ENCODE measurements around the gene SGMS1.

SGMS1 gene

DNA sequence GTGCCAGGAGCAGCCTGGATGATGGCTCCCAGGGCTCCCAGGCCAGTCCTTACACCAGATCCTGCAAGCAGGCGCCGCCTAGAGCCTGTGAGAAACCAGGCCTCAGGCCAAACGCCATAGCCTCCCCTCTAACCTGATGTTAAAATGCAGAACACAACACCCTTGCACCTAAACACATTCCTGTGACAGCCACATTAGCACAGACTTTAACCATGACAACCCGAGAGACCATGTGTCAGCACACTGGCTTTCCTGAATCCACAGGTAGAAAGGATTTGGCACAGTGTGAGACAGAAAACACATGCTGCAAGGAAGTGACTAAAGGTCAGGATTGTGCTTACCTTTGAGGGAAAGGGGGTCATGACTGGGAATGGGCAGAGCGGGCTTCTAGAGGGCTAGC lies 59.9 kb downstream of the SGMS1 start:
- Histone ChIP-seq H3K27me3 (replicated peaks) (no peaks in the 10 kb centered on the region), H3K4me3 (ENCODE audit: low read depth, low read length) (no peak overlapping the region), H3K36me3 (replicated peaks) (no peaks in the 10 kb centered on the region), H3K27ac (no peak overlapping the region)
- DNase-seq: no peak
- TF ChIP-seq, protein P1, sequence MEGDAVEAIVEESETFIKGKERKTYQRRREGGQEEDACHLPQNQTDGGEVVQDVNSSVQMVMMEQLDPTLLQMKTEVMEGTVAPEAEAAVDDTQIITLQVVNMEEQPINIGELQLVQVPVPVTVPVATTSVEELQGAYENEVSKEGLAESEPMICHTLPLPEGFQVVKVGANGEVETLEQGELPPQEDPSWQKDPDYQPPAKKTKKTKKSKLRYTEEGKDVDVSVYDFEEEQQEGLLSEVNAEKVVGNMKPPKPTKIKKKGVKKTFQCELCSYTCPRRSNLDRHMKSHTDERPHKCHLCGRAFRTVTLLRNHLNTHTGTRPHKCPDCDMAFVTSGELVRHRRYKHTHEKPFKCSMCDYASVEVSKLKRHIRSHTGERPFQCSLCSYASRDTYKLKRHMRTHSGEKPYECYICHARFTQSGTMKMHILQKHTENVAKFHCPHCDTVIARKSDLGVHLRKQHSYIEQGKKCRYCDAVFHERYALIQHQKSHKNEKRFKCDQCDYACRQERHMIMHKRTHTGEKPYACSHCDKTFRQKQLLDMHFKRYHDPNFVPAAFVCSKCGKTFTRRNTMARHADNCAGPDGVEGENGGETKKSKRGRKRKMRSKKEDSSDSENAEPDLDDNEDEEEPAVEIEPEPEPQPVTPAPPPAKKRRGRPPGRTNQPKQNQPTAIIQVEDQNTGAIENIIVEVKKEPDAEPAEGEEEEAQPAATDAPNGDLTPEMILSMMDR (IDR thresholded peaks at IDR 0.05; ENCODE audit: low read depth, low read length, missing control alignments): no peak
- in situ Hi-C loops (cut with HindIII; ENCODE audit: low pct_ligation_motif_present, low sequenced_read_pairs): no loop called here

DNA sequence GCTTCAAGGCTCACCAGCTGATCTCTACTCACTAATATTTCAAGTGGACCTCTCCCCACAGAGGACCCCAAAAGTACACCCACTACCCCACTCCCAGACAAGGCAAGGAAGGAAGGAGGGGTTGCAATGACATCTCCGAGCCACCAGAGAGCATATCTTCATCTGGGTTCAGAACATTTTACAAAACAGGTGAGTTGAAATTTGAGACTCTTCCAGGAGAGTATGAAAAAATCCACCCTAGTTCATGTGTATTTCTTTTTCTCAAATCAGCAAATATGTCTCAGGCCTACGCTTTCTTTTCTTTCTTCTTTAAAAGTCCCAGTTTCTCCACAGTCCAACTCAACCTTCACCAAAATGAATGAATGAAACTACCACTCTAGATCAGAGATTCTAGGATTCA lies 61.9 kb downstream of the SGMS1 start:
- no peak for DNase-seq
- peak overlapping the region; percentile 26 for H3K27ac ChIP-seq
- no peaks in the 10 kb centered on the region for H3K36me3 ChIP-seq (replicated peaks)
- TF ChIP-seq, protein P1 (IDR thresholded peaks at IDR 0.05; ENCODE audit: low read depth, low read length, missing control alignments): peak; percentile 73
- in situ Hi-C loops (cut with HindIII; ENCODE audit: low pct_ligation_motif_present, low sequenced_read_pairs): no loop called here
- no peaks in the 10 kb centered on the region for H3K27me3 ChIP-seq (replicated peaks)
- H3K4me3 ChIP-seq (ENCODE audit: low read depth, low read length): no peak overlapping the region

DNA sequence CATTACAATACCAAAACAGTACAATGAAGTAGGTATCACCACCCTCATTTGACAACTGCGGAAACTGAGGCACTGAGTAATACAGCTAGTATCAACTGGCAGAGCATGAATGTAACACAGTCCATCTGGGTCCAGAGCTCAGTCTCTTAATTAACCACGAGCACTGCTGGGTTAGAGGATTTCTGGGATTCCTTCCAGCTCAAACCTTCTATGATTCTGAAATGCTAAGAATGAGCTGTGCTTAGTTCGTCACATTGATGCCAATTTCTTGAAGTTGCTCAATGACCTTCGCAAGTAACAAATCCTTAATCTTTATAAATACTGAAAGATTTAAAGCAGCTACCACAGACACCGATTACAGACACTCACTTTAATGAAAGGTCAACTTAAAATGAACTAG lies 62.5 kb downstream of the SGMS1 start:
- peak; percentile 64 for DNase-seq
- in situ Hi-C loops (cut with HindIII; ENCODE audit: low pct_ligation_motif_present, low sequenced_read_pairs): no loop called here
- Histone ChIP-seq H3K27ac (peak overlapping the region; percentile 26), H3K27me3 (replicated peaks) (no peaks in the 10 kb centered on the region), H3K36me3 (replicated peaks) (no peaks in the 10 kb centered on the region), H3K4me3 (ENCODE audit: low read depth, low read length) (no peak overlapping the region)
- TF ChIP-seq, protein P1 (IDR thresholded peaks at IDR 0.05; ENCODE audit: low read depth, low read length, missing control alignments): no peak

DNA sequence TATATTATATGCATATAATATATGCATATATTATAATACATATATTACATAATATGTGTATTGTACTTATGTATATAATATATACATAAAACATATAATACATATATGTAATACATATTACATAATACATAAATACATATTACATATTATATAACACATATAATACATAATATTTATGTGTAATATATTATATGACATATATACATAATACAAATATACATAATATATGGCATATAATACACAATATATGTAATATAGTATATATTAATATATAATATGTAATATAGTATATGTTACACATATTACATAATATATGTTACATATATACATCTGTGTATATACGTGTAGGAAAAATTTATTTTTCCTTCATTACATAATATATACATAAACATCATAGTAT lies 63.4 kb downstream of the SGMS1 start:
- H3K27me3 ChIP-seq (replicated peaks): no peaks in the 10 kb centered on the region
- H3K27ac ChIP-seq: no peak overlapping the region
- no peak for DNase-seq
- H3K36me3 ChIP-seq (replicated peaks): no peaks in the 10 kb centered on the region
- H3K4me3 ChIP-seq (ENCODE audit: low read depth, low read length): no peak overlapping the region
- TF ChIP-seq, protein P1 (IDR thresholded peaks at IDR 0.05; ENCODE audit: low read depth, low read length, missing control alignments): no peak
- in situ Hi-C loops (cut with HindIII; ENCODE audit: low pct_ligation_motif_present, low sequenced_read_pairs): no loop called here

DNA sequence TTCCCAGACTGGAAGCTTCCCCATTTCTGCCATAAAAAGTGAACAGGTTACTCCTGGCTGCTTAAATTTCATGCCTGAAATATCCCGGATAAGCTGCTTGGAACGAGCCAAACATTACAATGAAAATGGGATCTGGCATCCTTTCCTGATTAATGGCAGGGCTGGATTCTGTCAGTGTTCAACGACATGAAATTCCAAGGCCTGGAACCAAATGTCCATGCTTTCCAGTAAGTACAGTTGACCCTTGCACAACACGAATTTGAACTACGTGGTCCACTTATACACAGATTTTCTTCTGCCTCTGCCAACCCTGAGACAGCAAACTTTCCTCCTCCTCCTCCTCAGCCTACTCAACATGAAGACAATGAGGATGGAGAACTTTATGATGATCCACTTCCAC lies 65.4 kb downstream of the SGMS1 start:
- Histone ChIP-seq H3K36me3 (replicated peaks) (no peaks in the 10 kb centered on the region), H3K27me3 (replicated peaks) (no peaks in the 10 kb centered on the region), H3K27ac (no peak overlapping the region), H3K4me3 (ENCODE audit: low read depth, low read length) (no peak overlapping the region)
- in situ Hi-C loops (cut with HindIII; ENCODE audit: low pct_ligation_motif_present, low sequenced_read_pairs): no loop called here
- no peak for DNase-seq
- TF ChIP-seq, protein P1 (IDR thresholded peaks at IDR 0.05; ENCODE audit: low read depth, low read length, missing control alignments): no peak

DNA sequence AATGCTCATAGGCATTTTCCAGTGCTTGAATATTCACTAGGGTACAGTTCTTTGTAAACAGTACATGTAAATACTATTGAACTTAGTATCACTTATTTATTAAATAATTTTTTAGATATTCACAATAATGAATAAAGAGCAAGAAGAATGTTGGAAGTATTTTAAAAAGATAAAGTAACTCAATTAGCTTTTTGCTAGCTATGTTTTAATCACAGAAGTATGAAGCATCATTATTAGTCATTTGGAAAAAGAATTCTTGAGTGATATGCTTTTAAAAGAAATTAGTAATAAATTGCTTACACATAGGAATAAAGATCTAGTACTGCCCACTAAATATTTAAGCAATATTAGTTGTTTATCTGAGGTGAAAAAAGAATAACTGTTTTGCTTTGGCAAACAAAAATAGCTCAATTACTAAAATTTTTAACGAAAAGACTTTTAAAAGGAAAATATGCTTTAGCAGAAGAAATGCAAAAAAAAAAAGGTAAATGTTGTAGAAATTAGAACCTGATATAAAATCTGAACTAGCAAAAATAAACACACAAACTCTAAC lies 66.5 kb downstream of the SGMS1 start:
- TF ChIP-seq, protein P1 (IDR thresholded peaks at IDR 0.05; ENCODE audit: low read depth, low read length, missing control alignments): no peak
- no peaks in the 10 kb centered on the region for H3K27me3 ChIP-seq (replicated peaks)
- no peak for DNase-seq
- H3K4me3 ChIP-seq (ENCODE audit: low read depth, low read length): no peak overlapping the region
- no peak overlapping the region for H3K27ac ChIP-seq
- in situ Hi-C loops (cut with HindIII; ENCODE audit: low pct_ligation_motif_present, low sequenced_read_pairs): no loop called here
- H3K36me3 ChIP-seq (replicated peaks): no peaks in the 10 kb centered on the region

All from brain microvascular endothelial cell (primary cell).